Neural progenitor cell (in vitro differentiated cells): ENCODE results near the gene ILKAP. TPM values are rescaled to one million over a fixed set of nuclear protein-coding genes. Genes with fewer than 3 reads are reported as not detected.

Source experiments
- DNase-seq: peaks from one replicate; pipeline ENCODE4 v3.0.0-alpha.2; 2016; ENCODE audit warnings: low spot score
- H2AFZ ChIP-seq: fragments of 200-600 bp; sonication (generic); replicated peaks from 2 replicates; pipeline ENCODE4 v1.6.1; 2016; ENCODE audit warnings: antibody characterized with exemption
- H3F3A ChIP-seq: fragments of 200-600 bp; sonication (generic); 2 replicates; pipeline ENCODE4 v1.6.1; 2016; ENCODE audit warnings: antibody characterized with exemption, low read depth
- H3K27ac ChIP-seq: fragments of 200-600 bp; sonication (generic); 2 replicates; pipeline ENCODE4 v1.5.1; 2016; ENCODE audit warnings: mild to moderate bottlenecking
- H3K27me3 ChIP-seq: fragments of 200-600 bp; sonication (generic); 2 replicates; pipeline ENCODE4 v1.6.1; 2016; ENCODE audit warnings: mild to moderate bottlenecking, moderate library complexity
- H3K36me3 ChIP-seq: fragments of 200-600 bp; sonication (generic); 2 replicates; pipeline ENCODE4 v1.5.1; 2016
- H3K4me1 ChIP-seq: fragments of 200-600 bp; sonication (generic); 2 replicates; pipeline ENCODE4 v1.6.1; 2016; ENCODE audit warnings: mixed run types
- H3K4me2 ChIP-seq: fragments of 200-600 bp; sonication (generic); 2 replicates; pipeline ENCODE4 v1.6.1; 2016
- H3K4me3 ChIP-seq: fragments of 200-600 bp; sonication (generic); 2 replicates; pipeline ENCODE4 v1.5.1; 2016
- H3K79me2 ChIP-seq: fragments of 200-600 bp; sonication (generic); 2 replicates; pipeline ENCODE4 v1.6.1; 2016; ENCODE audit warnings: low read depth
- H3K9ac ChIP-seq: fragments of 200-600 bp; sonication (generic); 2 replicates; pipeline ENCODE4 v1.6.1; 2016
- H3K9me3 ChIP-seq: fragments of 200-600 bp; sonication (generic); 2 replicates; pipeline ENCODE4 v1.5.1; 2016; ENCODE audit warnings: low read depth
- H4K20me1 ChIP-seq: fragments of 200-600 bp; sonication (generic); 2 replicates; pipeline ENCODE4 v1.6.1; 2016; ENCODE audit warnings: low read depth
- H3K27ac Mint-ChIP-seq: 3 replicates; pipeline ENCODE4 v1.8.0; 2021; ENCODE audit warnings: mixed read lengths
- H3K27me3 Mint-ChIP-seq: 2 replicates; pipeline ENCODE4 v1.8.0; 2022; ENCODE audit warnings: low read depth, mild to moderate bottlenecking, inconsistent platforms, moderate library complexity, mixed read lengths; ENCODE audit not compliant: insufficient read depth
- H3K36me3 Mint-ChIP-seq: 3 replicates; pipeline ENCODE4 v1.8.0; 2021; ENCODE audit warnings: mixed read lengths
- H3K4me1 Mint-ChIP-seq: 3 replicates; pipeline ENCODE4 v1.8.0; 2021; ENCODE audit warnings: mixed read lengths
- H3K4me3 Mint-ChIP-seq: 3 replicates; pipeline ENCODE4 v1.8.0; 2021; ENCODE audit warnings: mild to moderate bottlenecking, moderate library complexity, mixed read lengths
- H3K9me3 Mint-ChIP-seq: 3 replicates; pipeline ENCODE4 v1.8.0; 2020; ENCODE audit warnings: mixed read lengths
- CTCF ChIP-seq: fragments of 200-600 bp; sonication (generic); IDR thresholded peaks from 2 replicates; pipeline ENCODE4 v1.5.1; 2017; ENCODE audit warnings: antibody characterized with exemption, mild to moderate bottlenecking
- EZH2 ChIP-seq: fragments of 200-600 bp; sonication (generic); IDR thresholded peaks from 2 replicates; pipeline ENCODE4 v1.6.1; 2017; ENCODE audit warnings: antibody characterized with exemption, mild to moderate bottlenecking, moderate library complexity
- EZH2phosphoT487 ChIP-seq: fragments of 200-600 bp; sonication (generic); IDR thresholded peaks from 2 replicates; pipeline ENCODE4 v1.6.1; 2017; ENCODE audit warnings: antibody characterized with exemption
- total RNA-seq: library from RNA; depleted of rRNA; stranded (reverse); fragments of >200 nt; gene quantifications from 2 replicates; pipeline ENCODE4 v1.2.3, GENCODE V29; 2015; ENCODE audit warnings: low replicate concordance

Gene ILKAP
- total RNA-seq, 1 donor from 2014 or later, result 19.0 TPM

GRCh38 chr2:238165288-238165921, 38.1 kb downstream of the ILKAP start:
- peak overlapping the region; percentile 71 for H3K4me3 Mint-ChIP-seq
- Histone ChIP-seq H3K4me2 (no peak overlapping the region), H3F3A (no peaks in the 10 kb centered on the region), H3K79me2 (no peaks in the 10 kb centered on the region), H3K27ac (no peak overlapping the region), H3K36me3 (no peaks in the 10 kb centered on the region), H3K9ac (no peak overlapping the region), H3K27me3 (peaks cover 58% of the 10 kb centered on the region), H3K4me1 (no peaks in the 10 kb centered on the region), H3K4me3 (no peak overlapping the region), H2AFZ (no peak overlapping the region), H4K20me1 (peaks cover 22% of the 10 kb centered on the region), H3K9me3 (no peaks in the 10 kb centered on the region)
- DNase-seq, result no peak
- H3K27me3 Mint-ChIP-seq, result peaks cover 25% of the 10 kb centered on the region
- no peak for TF ChIP-seq EZH2
- TF ChIP-seq CTCF, result no peak
- no peak for TF ChIP-seq EZH2phosphoT487
- H3K4me1 Mint-ChIP-seq, result peaks cover 3% of the 10 kb centered on the region
- H3K36me3 Mint-ChIP-seq, result peaks cover 10% of the 10 kb centered on the region
- peaks cover 3% of the 10 kb centered on the region for H3K9me3 Mint-ChIP-seq
- H3K27ac Mint-ChIP-seq, result peak overlapping the region; percentile 46

GRCh38 chr2:238164906-238165287, 38.6 kb downstream of the ILKAP start:
- no peaks in the 10 kb centered on the region for H3K9me3 ChIP-seq
- DNase-seq, result no peak
- no peak overlapping the region for H3K27ac Mint-ChIP-seq
- peaks cover 7% of the 10 kb centered on the region for H3K36me3 Mint-ChIP-seq
- H4K20me1 ChIP-seq, result peaks cover 25% of the 10 kb centered on the region
- no peaks in the 10 kb centered on the region for H3K36me3 ChIP-seq
- no peaks in the 10 kb centered on the region for H3K79me2 ChIP-seq
- peak overlapping the region; percentile 71 for H3K4me3 Mint-ChIP-seq
- no peak overlapping the region for H3K4me2 ChIP-seq
- no peaks in the 10 kb centered on the region for H3K4me1 ChIP-seq
- no peak overlapping the region for H3K27ac ChIP-seq
- no peaks in the 10 kb centered on the region for H3F3A ChIP-seq
- peaks cover 3% of the 10 kb centered on the region for H3K9me3 Mint-ChIP-seq
- peaks cover 23% of the 10 kb centered on the region for H3K27me3 Mint-ChIP-seq
- no peak overlapping the region for H2AFZ ChIP-seq
- H3K9ac ChIP-seq, result no peak overlapping the region
- peaks cover 3% of the 10 kb centered on the region for H3K4me1 Mint-ChIP-seq
- TF ChIP-seq CTCF (no peak), EZH2 (no peak), EZH2phosphoT487 (no peak)
- H3K4me3 ChIP-seq, result no peak overlapping the region
- peaks cover 63% of the 10 kb centered on the region for H3K27me3 ChIP-seq

GRCh38 chr2:238163481-238164198, 39.9 kb downstream of the ILKAP start:
- Mint-ChIP-seq H3K27me3 (peaks cover 26% of the 10 kb centered on the region), H3K4me3 (no peak overlapping the region), H3K36me3 (peaks cover 3% of the 10 kb centered on the region), H3K4me1 (peaks cover 8% of the 10 kb centered on the region), H3K27ac (no peak overlapping the region), H3K9me3 (peaks cover 3% of the 10 kb centered on the region)
- Histone ChIP-seq H4K20me1 (peaks cover 33% of the 10 kb centered on the region), H3K4me1 (no peaks in the 10 kb centered on the region), H3K27me3 (peaks cover 76% of the 10 kb centered on the region), H3K36me3 (no peaks in the 10 kb centered on the region), H3K9ac (no peak overlapping the region), H3F3A (no peaks in the 10 kb centered on the region), H3K4me3 (peak overlapping the region; percentile 55), H3K4me2 (peak overlapping the region; percentile 94), H2AFZ (peak overlapping the region; percentile 63), H3K9me3 (no peaks in the 10 kb centered on the region), H3K27ac (no peak overlapping the region), H3K79me2 (no peaks in the 10 kb centered on the region)
- DNase-seq, result peak; percentile 54
- TF ChIP-seq CTCF (no peak), EZH2phosphoT487 (peak; percentile 76), EZH2 (peak; percentile 87)
